Spleen (tissue), 7 donors: ENCODE results near the gene CDH13.

Experiments used
- POLR2A ChIP-seq, 3 donors: fragments of 450-650 bp; IDR thresholded peaks; one replicate each; pipeline ENCODE4 v1.5.1; 2017; ENCODE audit warnings: antibody characterized with exemption in 3 of 3, mild to moderate bottlenecking in 1 of 3
- POLR2AphosphoS5 ChIP-seq, 3 donors: sonication (generic); formaldehyde crosslinking; IDR thresholded peaks; one replicate each; pipeline ENCODE4 v1.5.1; 2017; ENCODE audit warnings: antibody characterized with exemption in 3 of 3
- TF ChIP-seq, protein P1 (sequence below), 11 experiments: fragments of 200-600 bp in 7 of 11; fragments of 450-650 bp in 4 of 11; sonication (generic) in 4 of 11; IDR thresholded peaks in 8 of 11; conservative IDR thresholded peaks in 3 of 11; 1 replicate in 7 of 11; 2 replicates in 4 of 11; pipeline versions ENCODE4 v1.4.0 to v1.8.0; 2016 to 2021; ENCODE audit warnings: antibody characterized with exemption in 11 of 11, inconsistent platforms in 4 of 11, mild to moderate bottlenecking in 1 of 11
- donor health status: DM: no; HTN: no; CAD: no; lungs with moderate emphysema.
- donor health status: DM: no; HTN: no; CAD: no.
- donor health status: DM: no; HTN: no; CAD: no.

DNA sequence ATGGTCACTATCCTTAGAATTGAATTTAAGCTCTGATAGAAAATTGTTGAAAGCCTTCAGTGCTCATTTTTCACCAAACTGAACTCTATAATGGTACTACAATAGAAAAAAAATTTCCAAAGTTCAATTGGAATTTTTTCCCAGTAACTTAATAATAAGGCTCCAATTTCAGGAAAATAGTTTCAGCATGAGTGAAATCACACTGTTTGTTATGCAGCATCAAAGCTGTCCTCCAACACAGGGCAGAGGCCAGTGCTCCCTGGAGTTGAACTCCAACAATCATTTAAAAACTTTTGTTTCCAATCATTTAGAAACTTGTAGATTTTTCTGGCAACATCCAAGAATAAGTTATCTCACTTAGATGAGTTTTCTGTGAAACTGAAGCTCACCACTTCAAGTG is 1077.9 kb downstream of the CDH13 start:
- TF ChIP-seq, protein P1, sequence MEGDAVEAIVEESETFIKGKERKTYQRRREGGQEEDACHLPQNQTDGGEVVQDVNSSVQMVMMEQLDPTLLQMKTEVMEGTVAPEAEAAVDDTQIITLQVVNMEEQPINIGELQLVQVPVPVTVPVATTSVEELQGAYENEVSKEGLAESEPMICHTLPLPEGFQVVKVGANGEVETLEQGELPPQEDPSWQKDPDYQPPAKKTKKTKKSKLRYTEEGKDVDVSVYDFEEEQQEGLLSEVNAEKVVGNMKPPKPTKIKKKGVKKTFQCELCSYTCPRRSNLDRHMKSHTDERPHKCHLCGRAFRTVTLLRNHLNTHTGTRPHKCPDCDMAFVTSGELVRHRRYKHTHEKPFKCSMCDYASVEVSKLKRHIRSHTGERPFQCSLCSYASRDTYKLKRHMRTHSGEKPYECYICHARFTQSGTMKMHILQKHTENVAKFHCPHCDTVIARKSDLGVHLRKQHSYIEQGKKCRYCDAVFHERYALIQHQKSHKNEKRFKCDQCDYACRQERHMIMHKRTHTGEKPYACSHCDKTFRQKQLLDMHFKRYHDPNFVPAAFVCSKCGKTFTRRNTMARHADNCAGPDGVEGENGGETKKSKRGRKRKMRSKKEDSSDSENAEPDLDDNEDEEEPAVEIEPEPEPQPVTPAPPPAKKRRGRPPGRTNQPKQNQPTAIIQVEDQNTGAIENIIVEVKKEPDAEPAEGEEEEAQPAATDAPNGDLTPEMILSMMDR (IDR thresholded peaks at IDR 0.05 in 8 of 11, conservative IDR thresholded peaks at IDR 0.05 in 3 of 11) = no peak
- TF ChIP-seq POLR2AphosphoS5 (IDR thresholded peaks at IDR 0.05) (no peak), POLR2A (IDR thresholded peaks at IDR 0.05) (no peak)
